ACC112 (cell line): ENCODE data around the gene TMEM86B.
"Not testable (repeated sequence)": the region's sequence is repeated elsewhere in the genome, so short reads cannot be mapped to it uniquely, and the experiment has no call there.

Experiments
- H2AFZ ChIP-seq: fragments of 200-600 bp; sonication (generic); one replicate; pipeline ENCODE4 v1.6.0; 2017; ENCODE audit warnings: antibody characterized with exemption, low read length; ENCODE audit not compliant: unreplicated experiment
- H3K27ac ChIP-seq: fragments of 200-600 bp; sonication (generic); 2 replicates; pipeline ENCODE4 v1.5.1; 2014; ENCODE audit warnings: low read depth, mild to moderate bottlenecking, antibody characterized with exemption, low read length, moderate library complexity
- H3K27me3 ChIP-seq: fragments of 200-600 bp; sonication (generic); 2 replicates; pipeline ENCODE4 v1.6.1; 2014; ENCODE audit warnings: mild to moderate bottlenecking, antibody characterized with exemption, low read length, moderate library complexity, mixed read lengths; ENCODE audit not compliant: insufficient read depth
- H3K36me3 ChIP-seq: fragments of 200-600 bp; sonication (generic); 2 replicates; pipeline ENCODE4 v1.6.1; 2016; ENCODE audit warnings: mild to moderate bottlenecking, antibody characterized with exemption, low read length, moderate library complexity, mixed read lengths; ENCODE audit not compliant: insufficient read depth
- H3K4me1 ChIP-seq: fragments of 200-600 bp; sonication (generic); one replicate; pipeline ENCODE4 v1.6.1; 2016; ENCODE audit warnings: low read length, mixed read lengths; ENCODE audit not compliant: insufficient read depth, unreplicated experiment, control insufficient read depth
- H3K4me3 ChIP-seq: fragments of 200-600 bp; sonication (generic); 2 replicates; pipeline ENCODE4 v1.5.1; 2014; ENCODE audit warnings: mild to moderate bottlenecking, low read depth, low read length
- H3K79me2 ChIP-seq: fragments of 200-600 bp; sonication (generic); one replicate; pipeline ENCODE4 v1.6.0; 2016; ENCODE audit warnings: low read length; ENCODE audit not compliant: control insufficient read depth, unreplicated experiment, insufficient read depth

TMEM86B gene

GRCh38 chr19:55209693-55210472, 18.7 kb downstream of the TMEM86B start:
- Histone ChIP-seq H2AFZ (no peak overlapping the region), H3K36me3 (no peaks in the 10 kb centered on the region), H3K4me1 (peaks cover 23% of the 10 kb centered on the region), H3K4me3 (no peak overlapping the region), H3K27ac (no peak overlapping the region), H3K79me2 (no peaks in the 10 kb centered on the region), H3K27me3 (no peaks in the 10 kb centered on the region)

GRCh38 chr19:55208880-55209692, 19.5 kb downstream of the TMEM86B start, which contains the start of gene PTPRH:
Gene PTPRH, minus strand, starts transcription at chr19:55209501. Its CDS starts 68 bp downstream, at chr19:55209433.
- Histone ChIP-seq H3K36me3 (no peaks in the 10 kb centered on the region), H3K79me2 (no peaks in the 10 kb centered on the region), H3K27ac (no peak within 1 kb of the TSS), H3K4me3 (no peak within 1 kb of the TSS), H3K4me1 (peaks cover 23% of the 10 kb centered on the region), H3K27me3 (no peaks in the 10 kb centered on the region), H2AFZ (no peak within 1 kb of the TSS)

- Histone ChIP-seq H3K79me2 (no peaks in the 10 kb centered on the region), H2AFZ (no peak overlapping the region), H3K4me1 (peaks cover 23% of the 10 kb centered on the region), H3K27me3 (no peaks in the 10 kb centered on the region), H3K27ac (peak overlapping the region; percentile 19; the same call in 1 of the 2 replicates), H3K4me3 (peak overlapping the region; percentile 35), H3K36me3 (no peaks in the 10 kb centered on the region)
Measured at GRCh38 chr19:55206664-55207500, 21.7 kb downstream of the TMEM86B start.

- not testable (repeated sequence) for H3K36me3 ChIP-seq, H3K27ac ChIP-seq, H3K27me3 ChIP-seq, H2AFZ ChIP-seq, H3K4me1 ChIP-seq, H3K4me3 ChIP-seq, H3K79me2 ChIP-seq
Measured at GRCh38 chr19:55202199-55202598, 26.4 kb downstream of the TMEM86B start.

- no peak overlapping the region for H2AFZ ChIP-seq
- H3K27me3 ChIP-seq, result no peaks in the 10 kb centered on the region
- H3K4me3 ChIP-seq, result no peak overlapping the region
- H3K4me1 ChIP-seq, result no peaks in the 10 kb centered on the region
- H3K79me2 ChIP-seq, result no peaks in the 10 kb centered on the region
- no peaks in the 10 kb centered on the region for H3K36me3 ChIP-seq
- H3K27ac ChIP-seq, result no peak overlapping the region
Measured at GRCh38 chr19:55199620-55200204, 28.9 kb downstream of the TMEM86B start.

- no peaks in the 10 kb centered on the region for H3K36me3 ChIP-seq
- no peaks in the 10 kb centered on the region for H3K79me2 ChIP-seq
- no peak overlapping the region for H3K4me3 ChIP-seq
- no peak overlapping the region for H3K27ac ChIP-seq
- H2AFZ ChIP-seq, result no peak overlapping the region
- H3K27me3 ChIP-seq, result no peaks in the 10 kb centered on the region
- H3K4me1 ChIP-seq, result no peaks in the 10 kb centered on the region
Measured at GRCh38 chr19:55198651-55199050, 29.9 kb downstream of the TMEM86B start.

GRCh38 chr19:55197528-55197927, 31.0 kb downstream of the TMEM86B start:
- Histone ChIP-seq H3K79me2 (no peaks in the 10 kb centered on the region), H2AFZ (no peak overlapping the region), H3K27me3 (no peaks in the 10 kb centered on the region), H3K27ac (no peak overlapping the region), H3K4me3 (no peak overlapping the region), H3K4me1 (no peaks in the 10 kb centered on the region), H3K36me3 (no peaks in the 10 kb centered on the region)

GRCh38 chr19:55196803-55197202, 31.8 kb downstream of the TMEM86B start:
- Histone ChIP-seq H3K4me3 (no peak overlapping the region), H3K36me3 (no peaks in the 10 kb centered on the region), H3K27ac (no peak overlapping the region), H3K4me1 (no peaks in the 10 kb centered on the region), H3K27me3 (no peaks in the 10 kb centered on the region), H3K79me2 (no peaks in the 10 kb centered on the region), H2AFZ (no peak overlapping the region)

GRCh38 chr19:55193481-55193880, 35.1 kb downstream of the TMEM86B start:
- H3K4me3 ChIP-seq, result no peak overlapping the region
- no peaks in the 10 kb centered on the region for H3K36me3 ChIP-seq
- no peaks in the 10 kb centered on the region for H3K79me2 ChIP-seq
- no peaks in the 10 kb centered on the region for H3K4me1 ChIP-seq
- no peak overlapping the region for H2AFZ ChIP-seq
- H3K27me3 ChIP-seq, result no peaks in the 10 kb centered on the region
- H3K27ac ChIP-seq, result no peak overlapping the region

- Histone ChIP-seq H3K4me1 (no peaks in the 10 kb centered on the region), H3K27me3 (0 out of 2 replicates have a peak, but pooled peaks cover 4% of the 10 kb centered on the region), H3K79me2 (no peaks in the 10 kb centered on the region), H2AFZ (no peak overlapping the region), H3K36me3 (no peaks in the 10 kb centered on the region), H3K4me3 (no peak overlapping the region), H3K27ac (peak overlapping the region; percentile 83)
Measured at GRCh38 chr19:55189403-55189835, 39.1 kb downstream of the TMEM86B start.
